GM20000 (cell line): ENCODE results near the gene ARHGAP26.

ENCODE experiments used
- DNase-seq: peaks from one replicate; pipeline ENCODE4 v3.0.0; 2012; ENCODE audit warnings: low spot score
- TF ChIP-seq, protein P1 (sequence below): IDR thresholded peaks from 2 replicates; pipeline ENCODE4 v1.5.1; 2012; ENCODE audit warnings: mild to moderate bottlenecking, control low read depth; ENCODE audit errors: extremely low read depth, missing control alignments

The ARHGAP26 gene

DNA sequence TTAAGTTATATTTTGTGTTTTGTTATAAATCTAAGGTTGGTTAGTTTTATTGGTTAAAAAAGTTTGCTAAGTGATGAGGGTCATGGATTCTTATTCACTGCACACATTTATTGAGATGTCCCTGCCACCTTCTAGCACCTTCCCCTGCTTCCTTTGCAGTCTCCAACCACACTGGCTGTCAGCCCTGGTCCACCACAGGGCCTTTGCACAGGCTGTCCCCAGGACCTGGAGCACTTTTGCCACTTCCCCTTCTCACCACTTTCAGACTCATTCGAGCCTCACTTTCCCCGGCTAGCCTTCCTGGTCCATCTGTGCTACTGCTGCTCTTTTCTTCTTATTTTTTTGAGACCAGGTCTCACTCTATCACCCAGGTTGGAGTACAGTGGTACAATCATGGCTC, 45.3 kb downstream of the ARHGAP26 start:
- DNase-seq, result no peak
- TF ChIP-seq, protein P1, sequence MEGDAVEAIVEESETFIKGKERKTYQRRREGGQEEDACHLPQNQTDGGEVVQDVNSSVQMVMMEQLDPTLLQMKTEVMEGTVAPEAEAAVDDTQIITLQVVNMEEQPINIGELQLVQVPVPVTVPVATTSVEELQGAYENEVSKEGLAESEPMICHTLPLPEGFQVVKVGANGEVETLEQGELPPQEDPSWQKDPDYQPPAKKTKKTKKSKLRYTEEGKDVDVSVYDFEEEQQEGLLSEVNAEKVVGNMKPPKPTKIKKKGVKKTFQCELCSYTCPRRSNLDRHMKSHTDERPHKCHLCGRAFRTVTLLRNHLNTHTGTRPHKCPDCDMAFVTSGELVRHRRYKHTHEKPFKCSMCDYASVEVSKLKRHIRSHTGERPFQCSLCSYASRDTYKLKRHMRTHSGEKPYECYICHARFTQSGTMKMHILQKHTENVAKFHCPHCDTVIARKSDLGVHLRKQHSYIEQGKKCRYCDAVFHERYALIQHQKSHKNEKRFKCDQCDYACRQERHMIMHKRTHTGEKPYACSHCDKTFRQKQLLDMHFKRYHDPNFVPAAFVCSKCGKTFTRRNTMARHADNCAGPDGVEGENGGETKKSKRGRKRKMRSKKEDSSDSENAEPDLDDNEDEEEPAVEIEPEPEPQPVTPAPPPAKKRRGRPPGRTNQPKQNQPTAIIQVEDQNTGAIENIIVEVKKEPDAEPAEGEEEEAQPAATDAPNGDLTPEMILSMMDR, result no peak

DNA sequence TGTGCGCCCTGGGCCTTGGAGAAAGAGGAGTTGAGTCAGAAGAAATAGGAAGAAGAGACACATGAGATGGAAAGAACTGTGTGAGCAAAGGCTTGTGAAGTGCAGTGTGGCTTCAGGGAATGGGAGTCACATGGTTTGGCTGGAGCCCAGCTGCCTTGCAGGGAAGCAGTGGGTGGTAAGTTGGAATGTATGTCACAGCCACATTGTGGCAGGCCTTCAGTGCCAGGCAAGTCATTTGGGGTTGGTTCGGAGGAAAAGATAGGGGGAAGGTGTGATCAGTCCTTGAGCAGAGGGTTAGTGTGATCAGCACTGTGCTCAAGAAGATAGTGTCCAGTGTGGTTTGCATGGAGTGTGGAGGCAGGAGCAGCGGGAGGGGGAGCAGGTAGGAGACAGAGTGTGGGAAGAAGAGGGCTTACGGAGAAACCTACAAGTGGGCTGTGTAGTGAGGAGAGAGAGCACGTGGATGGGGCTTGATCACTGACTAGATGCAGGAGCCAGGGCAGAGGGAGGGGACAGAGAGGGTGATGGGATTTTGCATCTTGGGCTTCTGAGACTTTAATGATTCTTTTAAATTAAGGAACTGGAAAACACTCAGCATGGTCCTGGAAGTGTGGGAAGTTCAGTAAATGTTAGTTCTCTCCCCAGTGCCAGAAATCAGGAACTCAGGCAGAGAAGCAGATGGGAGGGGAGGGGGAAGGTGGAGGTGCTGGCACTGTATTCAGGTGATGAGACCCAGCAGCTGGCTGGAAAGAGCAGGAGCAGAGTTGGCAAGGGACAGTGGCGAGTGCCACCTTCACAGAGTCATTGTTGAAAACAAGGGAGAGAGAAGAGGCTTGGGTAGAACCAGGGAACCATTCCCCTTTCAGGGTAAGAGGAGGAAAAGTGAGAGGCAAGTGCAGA, 46.6 kb downstream of the ARHGAP26 start:
- no peak for DNase-seq
- TF ChIP-seq, protein P1, result no peak

DNA sequence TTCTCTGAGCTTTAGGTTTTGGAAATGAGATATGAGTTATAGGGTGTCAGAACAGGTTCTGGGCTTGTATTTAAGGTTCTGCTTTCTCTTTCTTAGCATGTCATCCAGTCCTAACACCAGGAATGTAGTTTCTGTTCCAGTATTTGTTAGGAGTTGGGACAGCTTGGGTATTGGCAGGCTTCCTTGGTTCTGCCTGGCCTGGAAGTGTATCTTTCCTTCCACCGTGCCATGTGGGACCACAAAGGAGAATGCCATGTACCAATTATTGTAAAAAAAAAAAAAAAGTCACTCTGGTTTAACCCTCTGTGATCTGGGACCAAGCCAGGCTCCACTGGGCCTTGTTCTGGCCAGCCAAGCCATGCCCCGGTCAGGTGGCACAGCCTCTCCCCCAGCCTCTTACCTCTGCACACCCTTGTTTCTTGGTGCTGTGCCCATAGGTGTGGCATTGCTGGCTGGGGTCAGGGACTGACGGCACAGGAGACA, 47.8 kb downstream of the ARHGAP26 start:
- TF ChIP-seq, protein P1, result no peak
- no peak for DNase-seq

DNA sequence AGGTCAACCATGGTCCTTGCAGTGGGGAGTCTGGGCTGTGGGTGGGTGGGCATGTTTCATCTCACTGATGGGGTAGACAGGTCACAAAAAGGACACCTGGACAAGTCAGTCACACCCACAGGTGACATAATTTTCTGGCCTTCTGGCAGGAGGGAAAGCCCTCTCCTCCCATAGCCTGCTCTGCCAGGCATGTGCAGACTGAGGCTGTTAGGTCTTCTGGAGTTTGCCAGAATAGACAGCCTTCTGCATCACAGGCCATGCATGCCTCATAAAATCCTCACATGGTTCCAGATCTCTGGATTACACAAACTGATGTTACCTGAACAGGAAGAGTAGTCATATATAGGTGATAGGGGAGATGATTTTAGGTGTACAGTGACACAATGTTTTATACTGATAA, 49.1 kb downstream of the ARHGAP26 start:
- TF ChIP-seq, protein P1, result no peak
- no peak for DNase-seq

DNA sequence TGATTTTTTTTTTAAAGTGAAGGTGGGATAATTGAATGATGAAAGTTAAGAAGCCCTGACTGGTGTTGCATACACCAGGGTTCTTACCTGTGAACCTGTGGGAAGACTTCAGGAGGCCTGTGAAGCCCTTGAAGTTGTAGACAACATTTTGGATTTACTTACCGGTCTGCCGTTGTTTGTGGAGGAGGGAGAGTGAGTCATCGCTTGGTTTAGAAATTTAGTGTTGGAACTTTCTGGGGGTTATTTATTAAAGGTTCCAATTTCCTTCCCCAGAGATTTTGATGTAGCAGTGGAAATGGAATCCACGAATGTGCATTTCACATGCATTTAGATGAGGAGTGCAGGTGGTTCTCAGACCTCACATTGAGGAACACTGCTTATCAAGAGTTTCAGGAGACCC, 49.6 kb downstream of the ARHGAP26 start:
- DNase-seq, result no peak
- TF ChIP-seq, protein P1, result no peak

DNA sequence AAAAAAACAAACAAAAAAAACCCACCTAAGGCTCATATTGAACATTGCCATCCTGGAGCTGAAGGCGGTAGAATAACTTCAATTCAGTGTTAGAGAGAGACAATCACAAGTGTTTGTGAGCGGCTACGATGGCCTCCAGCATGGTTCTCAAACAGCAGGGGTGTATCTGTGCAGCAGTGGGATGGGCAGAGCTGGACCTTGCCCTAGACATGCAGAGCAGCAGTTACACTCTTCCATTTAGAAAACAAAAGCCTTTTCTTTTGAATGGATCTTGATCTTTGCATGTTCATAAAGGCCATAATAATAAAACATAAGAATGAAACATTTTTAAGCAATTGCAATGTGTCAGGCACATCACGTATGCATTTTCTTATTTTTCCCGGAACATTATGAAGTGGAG, 50.3 kb downstream of the ARHGAP26 start:
- no peak for DNase-seq

More for the DNA sequence above, 50.3 kb downstream of the ARHGAP26 start:
- TF ChIP-seq, protein P1, result no peak
